GM23248 (cell line): Measurements from ENCODE around the gene THADA. TPM values are rescaled to one million over a fixed set of nuclear protein-coding genes. Genes with fewer than 3 reads are reported as not detected.
A peak's percentile ranks its signal among the peaks of the same experiment; 100 is the strongest.

Source experiments
- DNase-seq: peaks from one replicate; pipeline ENCODE4 v3.0.0-alpha.2; 2015
- H2AFZ ChIP-seq: fragments of 200-600 bp; sonication (generic); 2 replicates; pipeline ENCODE4 v1.6.1; 2016; ENCODE audit warnings: antibody characterized with exemption
- H3F3A ChIP-seq: fragments of 200-600 bp; sonication (generic); 2 replicates; pipeline ENCODE4 v1.6.1; 2016; ENCODE audit warnings: mild to moderate bottlenecking, antibody characterized with exemption, mixed run types; ENCODE audit not compliant: insufficient read depth
- H3K27ac ChIP-seq: fragments of 200-600 bp; sonication (generic); 2 replicates; pipeline ENCODE4 v1.5.1; 2016; ENCODE audit warnings: mild to moderate bottlenecking
- H3K27me3 ChIP-seq: fragments of 200-600 bp; sonication (generic); replicated peaks from 2 replicates; pipeline ENCODE4 v1.6.1; 2016; ENCODE audit warnings: mild to moderate bottlenecking; ENCODE audit not compliant: insufficient read depth
- H3K36me3 ChIP-seq: fragments of 200-600 bp; sonication (generic); 2 replicates; pipeline ENCODE4 v1.6.1; 2016; ENCODE audit warnings: low read depth, mild to moderate bottlenecking
- H3K4me1 ChIP-seq: fragments of 200-600 bp; sonication (generic); 2 replicates; pipeline ENCODE4 v1.6.1; 2016; ENCODE audit warnings: mild to moderate bottlenecking; ENCODE audit not compliant: insufficient read depth
- H3K4me2 ChIP-seq: fragments of 200-600 bp; sonication (generic); one replicate; pipeline ENCODE4 v1.6.1; 2016; ENCODE audit warnings: mild to moderate bottlenecking; ENCODE audit not compliant: unreplicated experiment
- H3K4me3 ChIP-seq: fragments of 200-600 bp; sonication (generic); 2 replicates; pipeline ENCODE4 v1.5.1; 2016; ENCODE audit warnings: mild to moderate bottlenecking
- H3K79me2 ChIP-seq: fragments of 200-600 bp; sonication (generic); 2 replicates; pipeline ENCODE4 v1.6.1; 2016; ENCODE audit warnings: mild to moderate bottlenecking; ENCODE audit not compliant: insufficient read depth
- H3K9ac ChIP-seq: fragments of 200-600 bp; sonication (generic); 2 replicates; pipeline ENCODE4 v1.6.1; 2016; ENCODE audit warnings: mild to moderate bottlenecking
- H3K9me2 ChIP-seq: fragments of 200-600 bp; sonication (generic); 2 replicates; pipeline ENCODE4 v1.6.1; 2016; ENCODE audit warnings: mixed run types, mild to moderate bottlenecking, moderate library complexity; ENCODE audit not compliant: insufficient read depth
- H3K9me3 ChIP-seq: fragments of 200-600 bp; sonication (generic); one replicate; pipeline ENCODE4 v1.6.1; 2017; ENCODE audit warnings: low read depth
- H4K20me1 ChIP-seq: fragments of 200-600 bp; sonication (generic); 2 replicates; pipeline ENCODE4 v1.6.0; 2016; ENCODE audit not compliant: insufficient read depth
- EZH2 ChIP-seq: fragments of 200-600 bp; sonication (generic); IDR thresholded peaks from 2 replicates; pipeline ENCODE4 v1.6.1; 2018; ENCODE audit warnings: antibody characterized with exemption, mild to moderate bottlenecking; ENCODE audit not compliant: insufficient read depth, poor library complexity, severe bottlenecking
- EZH2phosphoT487 ChIP-seq: fragments of 200-600 bp; sonication (generic); IDR thresholded peaks from 2 replicates; pipeline ENCODE4 v1.6.1; 2018; ENCODE audit warnings: antibody characterized with exemption, moderate library complexity, mild to moderate bottlenecking, low read depth; ENCODE audit not compliant: insufficient read depth
- whole genome bisulfite sequencing, 2 experiments: methylation state at CpG; one replicate each; pipeline ENCODE4 v1.1.6; 2015 to 2017; ENCODE audit warnings: low lambda C conversion rate in 2 of 2, low coverage in 1 of 2; ENCODE audit errors: missing lambda C conversion rate in 2 of 2; 5-methylcytosine and 5-hydroxymethylcytosine counted together
- in situ Hi-C: fragments of 300-500 bp; cut with MboI; formaldehyde crosslinking; loops from 2 replicates; pipeline ENCODE4 v1.15.0; 2020
- polyA plus RNA-seq: library from polyadenylated mRNA; unstranded; fragments of >200 nt; fragmentation: Nextera tagmentation; extraction: Ambion mirVana; gene quantifications from 2 replicates; pipeline ENCODE4 v1.2.1, GENCODE V29; 2016
- total RNA-seq: library from RNA; depleted of rRNA; stranded (reverse); fragments of >200 nt; shearing (Covaris generic); gene quantifications from 2 replicates; pipeline ENCODE4 v1.2.3, GENCODE V29; 2014

Gene THADA
- total and polyA plus RNA-seq, 2 experiments from 2014 or later: 14.1 to 15.8 TPM

DNA sequence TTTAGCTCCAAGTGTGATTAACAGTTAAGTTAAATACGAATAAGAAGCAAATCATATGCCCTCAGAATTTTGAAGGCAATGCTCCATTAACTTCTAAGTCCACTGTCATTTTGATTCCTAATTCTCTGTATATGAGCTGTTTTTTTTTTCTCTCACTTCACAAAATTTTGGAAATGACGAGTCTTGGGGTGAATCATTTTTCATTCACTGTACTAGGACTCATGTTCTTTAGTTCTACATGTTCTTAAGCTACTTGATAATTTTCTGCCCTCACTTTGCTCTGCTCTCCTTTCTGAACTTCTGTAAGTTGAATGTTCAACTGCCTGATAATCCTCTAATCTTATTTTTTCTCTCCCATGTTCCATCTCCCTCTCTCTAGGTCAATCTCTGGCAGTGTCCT is 141.0 kb downstream of the THADA start:
- peak; percentile 57 for DNase-seq
- no peak overlapping the region for H3K4me3 ChIP-seq
- in situ Hi-C loops: no loop called here
- no peak overlapping the region for H2AFZ ChIP-seq
- H3K9ac ChIP-seq: no peak overlapping the region
- TF ChIP-seq EZH2phosphoT487 (no peak), EZH2 (no peak)
- 53 to 63% methylated on average over 2 of the region's 2 CpGs for WGBS, 2 experiments
- H3K9me3 ChIP-seq: no peaks in the 10 kb centered on the region
- H3K27ac ChIP-seq: no peak overlapping the region
- no peaks in the 10 kb centered on the region for H4K20me1 ChIP-seq
- H3K36me3 ChIP-seq: no peaks in the 10 kb centered on the region
- H3K79me2 ChIP-seq: no peaks in the 10 kb centered on the region
- H3F3A ChIP-seq: peaks cover 54% of the 10 kb centered on the region
- peaks cover 64% of the 10 kb centered on the region for H3K4me1 ChIP-seq
- H3K4me2 ChIP-seq: peak overlapping the region; percentile 12
- H3K27me3 ChIP-seq: no peaks in the 10 kb centered on the region
- no peaks in the 10 kb centered on the region for H3K9me2 ChIP-seq

DNA sequence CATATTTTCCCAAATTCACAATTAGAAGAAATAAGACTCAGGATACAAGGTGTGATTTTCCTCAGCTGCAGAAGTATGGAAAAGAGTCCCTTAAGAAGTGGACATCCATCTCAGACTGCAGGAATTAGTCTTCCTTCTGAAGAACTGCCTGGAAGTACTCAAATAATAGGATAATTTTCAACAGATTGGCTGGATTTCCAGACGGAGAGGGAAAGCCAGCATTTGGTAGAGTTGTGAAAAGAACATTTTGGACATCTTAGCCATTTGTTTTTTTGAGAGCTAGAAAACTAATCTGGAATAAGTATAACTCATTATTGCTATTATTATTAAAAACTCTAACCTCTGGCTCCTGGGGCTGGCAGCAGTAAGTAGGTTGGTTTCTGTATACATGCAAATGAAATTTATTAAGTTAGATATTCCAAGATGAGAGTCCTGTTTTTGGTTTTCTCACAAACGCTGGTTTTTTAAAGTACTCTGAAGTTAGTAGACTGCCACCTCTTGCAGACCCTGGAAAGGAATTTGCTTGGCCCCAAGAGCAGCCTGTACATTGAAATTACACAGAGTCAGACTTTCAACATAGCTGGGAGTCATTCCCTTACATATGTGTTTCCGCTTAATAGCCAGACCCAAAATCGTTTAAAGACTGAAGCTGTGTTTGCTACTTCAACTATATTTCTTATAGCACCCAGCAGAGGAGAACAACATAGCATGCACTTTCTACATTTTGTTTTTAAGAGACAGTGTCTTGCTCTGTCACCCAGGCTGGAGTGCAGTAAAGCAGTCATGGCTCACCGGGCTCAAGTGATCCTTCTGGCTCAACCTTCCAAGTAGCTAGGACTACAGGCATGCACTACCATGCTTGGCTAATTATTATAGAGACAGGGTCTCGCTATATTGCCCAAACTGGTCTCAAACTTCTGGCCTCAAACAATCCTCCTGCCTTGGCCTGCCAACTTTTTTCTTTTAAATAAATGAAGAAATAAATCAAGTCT is 142.4 kb downstream of the THADA start:
- no peaks in the 10 kb centered on the region for H3K36me3 ChIP-seq
- peaks cover 51% of the 10 kb centered on the region for H3K4me1 ChIP-seq
- H3K79me2 ChIP-seq: no peaks in the 10 kb centered on the region
- H3K9me2 ChIP-seq: no peaks in the 10 kb centered on the region
- H2AFZ ChIP-seq: no peak overlapping the region
- H4K20me1 ChIP-seq: no peaks in the 10 kb centered on the region
- no peak overlapping the region for H3K4me2 ChIP-seq
- in situ Hi-C loops: no loop called here
- H3K27ac ChIP-seq: no peak overlapping the region
- H3K4me3 ChIP-seq: no peak overlapping the region
- peaks cover 41% of the 10 kb centered on the region for H3F3A ChIP-seq
- 62 to 71% methylated on average over 6 of the region's 6 CpGs for WGBS, 2 experiments
- DNase-seq: no peak
- H3K9ac ChIP-seq: no peak overlapping the region
- H3K27me3 ChIP-seq: no peaks in the 10 kb centered on the region
- no peaks in the 10 kb centered on the region for H3K9me3 ChIP-seq
- no peak for TF ChIP-seq EZH2

DNA sequence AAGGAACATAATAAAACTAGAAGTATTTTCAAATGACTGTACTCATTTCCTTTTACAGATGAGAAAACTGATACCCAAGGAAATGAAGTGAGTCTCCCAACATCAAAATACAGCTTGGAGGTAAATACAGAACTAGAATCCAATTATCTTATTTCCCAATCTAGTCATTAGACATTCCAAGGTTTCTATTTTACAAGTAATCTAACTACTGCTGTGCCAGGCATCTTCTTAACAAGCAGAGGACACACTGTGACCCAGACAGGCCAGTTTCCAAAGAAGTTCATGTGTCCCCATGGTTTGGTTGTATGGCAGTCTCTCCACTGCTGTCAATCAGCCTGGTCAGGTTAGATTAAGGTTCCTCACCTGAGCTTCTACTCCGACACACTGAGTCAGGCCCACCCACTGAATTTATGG is 143.5 kb downstream of the THADA start:
- Histone ChIP-seq H4K20me1 (no peaks in the 10 kb centered on the region), H3F3A (peaks cover 31% of the 10 kb centered on the region), H3K4me3 (no peak overlapping the region), H3K79me2 (no peaks in the 10 kb centered on the region), H2AFZ (no peak overlapping the region), H3K4me2 (no peak overlapping the region), H3K27ac (no peak overlapping the region), H3K4me1 (peaks cover 44% of the 10 kb centered on the region), H3K9ac (no peak overlapping the region), H3K9me3 (no peaks in the 10 kb centered on the region), H3K27me3 (no peaks in the 10 kb centered on the region), H3K9me2 (no peaks in the 10 kb centered on the region), H3K36me3 (no peaks in the 10 kb centered on the region)
- no peak for TF ChIP-seq EZH2
- TF ChIP-seq EZH2phosphoT487: no peak
- 76 to 79% methylated on average over 1 of the region's 1 CpG for WGBS, 2 experiments
- in situ Hi-C loops: no loop called here
- no peak for DNase-seq

- no peaks in the 10 kb centered on the region for H4K20me1 ChIP-seq
- WGBS, 2 experiments: 100% methylated on average over 1 of the region's 1 CpG
- no peak overlapping the region for H2AFZ ChIP-seq
- no peak overlapping the region for H3K27ac ChIP-seq
- no peak overlapping the region for H3K4me2 ChIP-seq
- in situ Hi-C loops: no loop called here
- H3F3A ChIP-seq: peaks cover 15% of the 10 kb centered on the region; the same call in 1 of the 2 replicates
- no peak for TF ChIP-seq EZH2
- no peak for TF ChIP-seq EZH2phosphoT487
- H3K36me3 ChIP-seq: no peaks in the 10 kb centered on the region
- H3K9me3 ChIP-seq: no peaks in the 10 kb centered on the region
- no peaks in the 10 kb centered on the region for H3K79me2 ChIP-seq
- no peak for DNase-seq
- H3K4me1 ChIP-seq: peaks cover 29% of the 10 kb centered on the region
- no peak overlapping the region for H3K4me3 ChIP-seq
- no peak overlapping the region for H3K9ac ChIP-seq
- no peaks in the 10 kb centered on the region for H3K9me2 ChIP-seq
- H3K27me3 ChIP-seq: no peaks in the 10 kb centered on the region
Observed at GRCh38 chr2:43450617-43451016, 145.2 kb downstream of the THADA start.
